Tibial nerve (tissue), 4 donors: Measurements from ENCODE around the gene FAM227B. TPM values are rescaled to one million over a fixed set of nuclear protein-coding genes. Genes with fewer than 3 reads are reported as not detected.
"Not testable (repeated sequence)": the region's sequence is repeated elsewhere in the genome, so short reads cannot be mapped to it uniquely, and the experiment has no call there.

Experiments used
- DNase-seq, 2 donors: peaks; one replicate each; pipeline ENCODE4 v3.0.0-alpha.2; 2019; ENCODE audit warnings: low spot score in 2 of 2
- H3K27ac ChIP-seq, 4 donors: fragments of 200-600 bp; sonication (generic) in 3 of 4; one replicate each; pipeline ENCODE4 v1.5.1; 2017 to 2019; ENCODE audit warnings: mild to moderate bottlenecking in 1 of 4
- H3K27me3 ChIP-seq, 2 donors: fragments of 200-600 bp; sonication (generic) in 1 of 2; one replicate each; pipeline versions ENCODE4 v1.5.1 to v1.6.0; 2017 to 2019
- H3K36me3 ChIP-seq, 3 donors: fragments of 200-600 bp; sonication (generic); one replicate each; pipeline ENCODE4 v1.5.1; 2018 to 2019
- H3K4me1 ChIP-seq, 4 donors: fragments of 200-600 bp; sonication (generic) in 3 of 4; one replicate each; pipeline ENCODE4 v1.5.1; 2017 to 2019
- H3K4me3 ChIP-seq, 4 donors: fragments of 200-600 bp; sonication (generic) in 3 of 4; one replicate each; pipeline ENCODE4 v1.5.1; 2017 to 2019; ENCODE audit warnings: mild to moderate bottlenecking in 1 of 4, moderate library complexity in 1 of 4
- H3K9me3 ChIP-seq, 4 donors: fragments of 200-600 bp; sonication (generic) in 3 of 4; one replicate each; pipeline ENCODE4 v1.5.1; 2017 to 2019
- CTCF ChIP-seq, 5 experiments: fragments of 200-600 bp in 3 of 5; fragments of 450-650 bp in 2 of 5; sonication (generic) in 3 of 5; IDR thresholded peaks; one replicate each; pipeline ENCODE4 v1.5.1; 2016 to 2019; ENCODE audit warnings: antibody characterized with exemption in 5 of 5, mild to moderate bottlenecking in 3 of 5, moderate library complexity in 2 of 5
- EP300 ChIP-seq, 2 donors: sonication (generic); formaldehyde crosslinking; IDR thresholded peaks; one replicate each; pipeline ENCODE4 v1.6.1; 2017; ENCODE audit warnings: antibody characterized with exemption in 2 of 2, mild to moderate bottlenecking in 1 of 2
- POLR2A ChIP-seq, 2 donors: fragments of 450-650 bp; IDR thresholded peaks; one replicate each; pipeline ENCODE4 v1.6.1; 2017; ENCODE audit warnings: antibody characterized with exemption in 2 of 2, mild to moderate bottlenecking in 2 of 2, moderate library complexity in 2 of 2
- WGBS, 2 donors: methylation state at CpG; one replicate each; pipeline ENCODE4 v1.1.5; 2018; 5-methylcytosine and 5-hydroxymethylcytosine counted together
- total RNA-seq, 4 donors: library from RNA; depleted of rRNA; stranded (reverse); fragments of >200 nt; gene quantifications; one replicate each; pipeline ENCODE4 v1.1.0, GENCODE V29; 2016

Gene FAM227B
- total RNA-seq, 4 donors from 2014 or later = 2.1 to 14.2 (median 7.7) TPM

GRCh38 chr15:49473031-49473430, 147.6 kb downstream of the FAM227B start:
- Histone ChIP-seq H3K27me3 (no peaks in the 10 kb centered on the region), H3K4me3 (no peak overlapping the region), H3K9me3 (no peaks in the 10 kb centered on the region), H3K27ac (no peak overlapping the region), H3K4me1 (peaks cover 0 to 20% (median 0%) of the 10 kb centered on the region in 4 donors), H3K36me3 (no peaks in the 10 kb centered on the region)
- WGBS, 2 donors = 87 to 91% methylated on average over 1 of the region's 1 CpG
- TF ChIP-seq POLR2A (IDR thresholded peaks at IDR 0.05) = no peak
- TF ChIP-seq CTCF (IDR thresholded peaks at IDR 0.05) = no peak
- TF ChIP-seq EP300 (IDR thresholded peaks at IDR 0.05) = no peak
- DNase-seq = no peak

- peaks cover 0 to 27% (median 0%) of the 10 kb centered on the region in 4 donors for H3K4me1 ChIP-seq
- no peak overlapping the region for H3K27ac ChIP-seq
- no peaks in the 10 kb centered on the region for H3K36me3 ChIP-seq
- TF ChIP-seq EP300 (IDR thresholded peaks at IDR 0.05) = no peak
- DNase-seq = no peak
- H3K4me3 ChIP-seq = no peak overlapping the region
- 76 to 78% methylated on average over 2 of the region's 2 CpGs for WGBS, 2 donors
- H3K27me3 ChIP-seq = no peaks in the 10 kb centered on the region
- no peaks in the 10 kb centered on the region for H3K9me3 ChIP-seq
These were observed 148.3 kb downstream of the FAM227B start for GRCh38 chr15:49472338-49472737.

GRCh38 chr15:49471733-49472132, 148.9 kb downstream of the FAM227B start:
- Histone ChIP-seq H3K27me3 (no peaks in the 10 kb centered on the region), H3K4me1 (peaks cover 0 to 33% (median 0%) of the 10 kb centered on the region in 4 donors), H3K4me3 (no peak overlapping the region), H3K9me3 (no peaks in the 10 kb centered on the region), H3K27ac (no peak overlapping the region), H3K36me3 (no peaks in the 10 kb centered on the region)
- TF ChIP-seq POLR2A (IDR thresholded peaks at IDR 0.05) = no peak
- TF ChIP-seq CTCF (IDR thresholded peaks at IDR 0.05) = no peak
- no peak for TF ChIP-seq EP300 (IDR thresholded peaks at IDR 0.05)
- no peak for DNase-seq
- 65 to 76% methylated on average over 4 of the region's 4 CpGs for WGBS, 2 donors

- H3K27ac ChIP-seq, DNase-seq, H3K9me3 ChIP-seq, H3K4me3 ChIP-seq, H3K36me3 ChIP-seq, H3K27me3 ChIP-seq: not testable (repeated sequence)
- peak in 1 of 5 experiments; percentile 11 for TF ChIP-seq CTCF (IDR thresholded peaks at IDR 0.05)
- 76 to 92% methylated on average over 4 of the region's 4 CpGs for WGBS, 2 donors
- peaks cover 0 to 33% (median 0%) of the 10 kb centered on the region in 4 donors for H3K4me1 ChIP-seq
These were observed 149.4 kb downstream of the FAM227B start for GRCh38 chr15:49471248-49471647.

- H3K9me3 ChIP-seq = no peaks in the 10 kb centered on the region
- peak overlapping the region in 2 of 4 donors; percentile 4 to 22 for H3K4me3 ChIP-seq
- TF ChIP-seq CTCF (IDR thresholded peaks at IDR 0.05) (no peak), EP300 (IDR thresholded peaks at IDR 0.05) (peak in 1 of 2 donors; percentile 17)
- no peak for DNase-seq
- H3K27me3 ChIP-seq = no peaks in the 10 kb centered on the region
- peak overlapping the region in 3 of 4 donors; percentile 17 to 78 (median 63) for H3K27ac ChIP-seq
- H3K4me1 ChIP-seq = peaks cover 0 to 54% (median 0%) of the 10 kb centered on the region in 4 donors
- WGBS, 2 donors = 32 to 44% methylated on average over 2 of the region's 2 CpGs
- no peaks in the 10 kb centered on the region for H3K36me3 ChIP-seq
These were observed 152.2 kb downstream of the FAM227B start for GRCh38 chr15:49468481-49468839.
